ENCODE measurements around the gene BANF2.

The BANF2 gene

DNA sequence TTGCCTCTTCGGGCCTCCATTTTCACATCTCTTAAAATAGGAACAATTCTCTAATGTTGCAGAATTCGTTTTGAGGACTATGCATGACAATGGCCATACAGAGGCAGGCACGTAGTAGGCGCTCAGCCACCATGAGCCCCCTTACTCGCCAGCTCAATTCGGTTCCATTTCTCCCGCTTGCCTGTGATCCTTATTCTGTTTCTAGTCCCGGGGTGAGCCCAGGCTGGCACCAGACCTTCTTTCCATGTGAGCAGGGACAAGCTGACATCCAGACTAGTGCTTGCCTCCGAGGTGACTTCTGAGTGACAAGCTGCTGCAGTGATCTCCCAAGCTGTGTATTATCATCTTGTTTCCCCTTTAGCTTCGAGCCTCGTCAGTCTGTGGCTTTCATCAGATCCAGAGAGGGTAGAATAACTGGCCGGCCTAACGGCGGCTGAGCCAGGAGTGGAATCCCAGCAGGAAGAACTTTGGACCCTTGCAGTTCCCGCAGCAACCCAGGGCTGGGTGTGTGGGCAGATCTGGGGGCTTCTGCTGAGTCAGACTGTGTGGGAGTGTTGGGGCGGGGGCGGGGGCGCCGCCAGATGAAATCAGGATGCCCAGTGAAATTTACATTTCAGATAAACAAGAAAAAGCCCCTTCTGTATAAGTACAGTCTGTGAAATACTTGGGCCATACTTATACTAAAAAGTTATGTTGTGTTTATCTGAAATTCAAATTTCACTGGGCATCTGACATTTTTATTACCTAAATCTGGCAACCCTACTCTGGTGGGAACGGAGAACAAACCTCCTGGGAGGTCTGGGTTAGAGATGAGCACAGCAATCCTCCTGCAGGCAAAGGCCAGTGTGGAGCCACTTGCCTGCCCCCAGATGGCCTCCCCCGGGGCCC is 10.9 kb downstream of the BANF2 start:
- DNase-seq, result no peak

DNA sequence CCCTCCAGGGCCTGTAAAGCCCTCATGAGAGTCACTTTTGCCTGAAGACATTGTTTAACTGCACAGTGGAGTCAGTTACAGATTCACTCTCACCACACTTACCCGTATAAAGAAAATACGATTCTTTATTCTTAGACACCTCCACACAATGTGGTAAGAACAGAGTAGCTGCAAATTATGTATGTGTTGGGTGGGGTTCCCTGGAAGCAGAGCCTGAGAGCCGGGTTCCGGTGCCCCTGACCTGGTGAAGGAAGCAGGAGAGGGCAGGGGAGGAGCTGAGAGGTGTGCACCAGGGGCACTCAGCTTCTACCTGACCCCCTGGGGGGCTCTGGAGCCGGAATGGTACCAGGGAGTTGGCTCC is 11.5 kb downstream of the BANF2 start:
- no peak for DNase-seq

DNA sequence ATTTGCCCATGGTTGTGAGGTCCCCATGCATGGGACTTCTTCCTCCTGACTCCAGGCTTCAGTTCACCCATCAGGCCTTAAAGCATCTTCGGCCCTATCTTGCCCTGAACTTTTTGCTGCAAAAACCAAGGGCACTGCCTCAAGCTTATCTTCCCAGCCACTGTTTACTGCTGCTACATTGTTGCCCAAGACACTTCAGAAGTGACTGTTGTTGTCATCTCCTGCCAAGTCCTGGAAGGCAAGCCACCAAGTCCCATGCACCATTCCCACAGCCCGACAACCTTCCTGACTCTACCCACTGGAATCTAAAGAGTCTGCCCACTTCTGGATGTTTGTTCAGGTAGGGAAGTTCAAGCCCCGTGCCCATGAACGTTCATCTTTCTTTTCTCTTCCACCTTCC is 12.4 kb downstream of the BANF2 start:
- DNase-seq, result no peak

DNA sequence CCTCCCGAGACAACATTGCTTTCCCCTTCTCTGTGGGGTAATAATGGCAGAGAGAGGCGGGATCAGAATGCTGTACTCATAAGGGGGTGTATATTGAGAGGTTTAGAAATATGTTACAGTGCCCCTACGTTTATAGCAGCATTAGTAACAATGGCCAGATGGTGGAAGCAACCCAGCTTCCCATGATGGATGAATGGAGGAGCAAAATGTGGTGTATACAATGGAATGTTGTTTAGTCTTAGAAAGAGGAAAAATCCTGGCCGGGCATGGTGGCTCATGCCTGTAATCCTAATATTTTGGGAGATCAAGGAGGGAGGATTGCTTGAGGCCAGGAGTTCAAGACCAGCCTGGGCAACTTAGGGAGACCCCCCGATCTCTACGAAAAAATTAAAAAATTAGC is 12.9 kb downstream of the BANF2 start:
- DNase-seq, result no peak

DNA sequence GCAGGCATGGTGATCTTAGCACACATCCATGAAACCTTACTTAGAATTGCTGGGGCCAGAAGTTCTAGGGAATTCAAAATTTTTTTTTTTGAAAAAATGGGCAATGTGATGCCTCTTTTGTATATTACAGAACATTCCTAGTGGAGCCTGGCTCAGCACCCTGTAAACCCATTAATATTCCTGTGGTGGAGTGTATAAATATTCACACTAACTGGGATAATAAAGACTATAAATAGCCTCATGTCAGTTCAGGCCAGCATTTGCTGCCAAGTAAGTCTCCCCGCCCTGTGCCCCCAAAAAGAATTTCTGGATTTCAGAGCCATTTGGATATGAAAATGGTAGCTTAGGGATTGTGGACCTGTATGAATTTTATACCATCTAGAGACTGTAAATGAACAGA is 14.8 kb downstream of the BANF2 start:
- DNase-seq, result no peak

DNA sequence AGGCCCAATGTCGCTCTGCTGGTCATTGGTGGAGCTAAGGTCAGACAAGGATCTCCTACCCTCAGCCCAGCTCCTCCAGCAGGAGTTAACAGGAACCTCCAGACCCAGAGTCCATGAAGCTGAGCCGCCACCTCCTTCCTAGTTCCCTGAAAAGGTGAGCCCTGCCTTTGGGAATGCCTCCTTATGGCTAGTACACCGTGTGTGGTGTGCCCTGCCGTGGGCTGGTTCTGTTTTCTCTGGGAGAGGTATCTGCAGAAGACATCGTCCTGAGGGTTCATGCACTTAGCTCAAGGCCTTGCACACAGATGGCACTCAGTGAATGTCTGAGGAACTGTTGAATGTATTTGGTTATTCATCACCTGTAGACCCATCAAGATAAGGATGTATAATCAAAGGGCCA is 15.3 kb downstream of the BANF2 start:
- no peak for DNase-seq

DNA sequence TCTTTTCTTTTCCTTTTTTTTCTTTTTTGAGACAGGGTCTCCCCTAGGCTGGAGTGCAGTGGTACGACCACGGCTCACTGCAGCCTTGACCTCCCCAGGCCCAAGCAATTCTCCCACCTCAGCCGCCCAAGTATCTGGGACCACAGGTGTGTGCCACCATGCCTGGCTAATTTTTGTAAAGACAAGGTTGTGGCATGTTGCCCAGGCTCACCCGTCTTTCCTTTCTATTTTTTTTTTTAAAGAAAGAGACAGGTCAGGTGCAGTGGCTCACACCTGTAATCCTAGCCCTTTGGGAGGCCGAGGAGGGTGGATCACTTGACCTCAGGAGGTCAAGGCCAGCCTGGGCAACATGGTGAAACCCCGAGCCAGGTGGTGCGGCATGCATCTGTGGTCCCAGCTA is 16.6 kb downstream of the BANF2 start:
- DNase-seq, result no peak

DNA sequence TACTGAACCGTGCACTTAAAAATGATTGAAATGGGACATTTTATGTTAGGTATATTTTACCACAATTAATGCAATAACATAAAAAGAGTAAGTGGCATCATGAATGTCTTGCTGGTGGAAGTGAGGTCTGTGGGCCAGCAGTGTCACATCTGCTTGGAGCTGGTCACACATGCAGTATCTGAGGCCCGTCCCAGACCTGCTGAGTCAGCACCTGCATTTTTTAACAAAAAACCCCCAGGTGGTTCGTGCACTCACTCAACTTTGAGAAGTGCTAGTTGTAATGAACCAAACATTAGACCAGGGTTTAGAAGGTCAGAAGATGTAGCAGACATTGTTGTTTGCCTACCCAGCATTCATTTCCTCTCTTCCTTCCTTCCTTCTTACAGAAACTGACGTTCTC is 21.0 kb downstream of the BANF2 start:
- DNase-seq, result no peak

DNA sequence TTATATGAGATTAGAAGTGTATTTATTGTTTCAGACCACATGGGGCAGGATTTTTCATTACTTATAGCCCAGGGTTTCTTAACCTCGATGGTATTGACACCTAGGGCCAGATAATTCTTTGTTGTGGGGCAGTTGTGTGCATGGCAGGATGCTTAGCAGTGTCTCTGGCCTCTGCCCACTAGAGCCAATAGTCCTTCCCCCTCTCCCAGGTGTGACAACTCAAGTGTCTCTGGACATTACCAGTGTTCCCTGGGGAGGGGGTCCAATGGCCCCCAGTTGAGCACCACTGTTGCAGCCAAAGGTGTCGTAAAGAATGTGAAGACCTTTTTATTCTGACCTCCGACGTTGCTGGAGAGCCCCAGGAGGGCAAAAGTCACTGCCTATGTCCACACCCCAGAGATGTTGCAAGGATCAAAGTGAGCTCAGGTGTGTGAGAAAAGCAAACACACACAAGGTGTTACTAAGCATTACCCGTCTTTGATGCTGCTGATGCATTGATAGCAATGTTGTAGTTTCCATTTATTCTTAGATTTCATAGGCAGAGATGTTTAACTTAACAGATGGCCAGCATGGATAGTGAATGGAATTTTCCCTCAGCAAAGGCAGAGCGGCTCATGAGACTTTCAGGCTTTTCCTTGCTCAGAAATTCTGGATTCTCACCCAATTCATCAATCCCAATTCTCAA is 22.2 kb downstream of the BANF2 start:
- no peak for DNase-seq

DNA sequence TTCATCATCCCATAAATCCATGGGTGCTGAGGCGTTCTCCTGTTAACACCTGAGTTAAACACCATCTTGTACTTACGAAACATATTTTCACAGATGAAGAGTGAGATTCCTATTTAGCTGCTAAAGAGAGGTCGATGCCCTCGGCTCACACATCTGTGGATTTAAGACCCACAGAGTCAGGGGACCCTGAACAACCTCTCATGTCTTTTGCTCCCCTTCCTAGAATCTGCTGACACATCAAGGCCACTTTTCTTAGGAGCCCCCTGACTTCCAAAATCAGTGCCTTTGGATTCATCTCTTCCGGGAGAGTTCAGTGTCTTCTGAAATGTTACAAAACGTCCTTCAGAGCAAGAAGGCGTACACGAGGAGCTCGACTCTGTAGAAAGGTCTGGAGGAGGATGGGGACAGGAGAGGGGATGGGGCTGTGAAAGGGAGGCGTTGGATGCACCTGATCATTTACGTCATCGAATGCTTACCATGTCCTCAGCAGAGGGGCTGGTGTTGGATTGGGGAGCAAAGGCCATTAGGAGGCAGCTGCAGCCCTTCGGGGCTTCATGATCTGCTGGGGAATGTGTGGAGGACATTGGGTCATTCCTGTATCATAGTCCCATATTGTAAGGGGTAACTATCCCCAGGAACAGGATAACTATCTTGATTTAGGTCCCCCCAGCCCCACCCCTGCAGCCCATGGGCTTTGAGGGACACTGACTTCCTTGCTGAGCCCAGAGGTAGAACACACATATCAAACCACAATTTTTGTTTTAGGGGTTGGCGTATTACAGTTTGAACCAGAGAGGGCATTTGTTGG is 22.9 kb downstream of the BANF2 start:
- no peak for DNase-seq

DNA sequence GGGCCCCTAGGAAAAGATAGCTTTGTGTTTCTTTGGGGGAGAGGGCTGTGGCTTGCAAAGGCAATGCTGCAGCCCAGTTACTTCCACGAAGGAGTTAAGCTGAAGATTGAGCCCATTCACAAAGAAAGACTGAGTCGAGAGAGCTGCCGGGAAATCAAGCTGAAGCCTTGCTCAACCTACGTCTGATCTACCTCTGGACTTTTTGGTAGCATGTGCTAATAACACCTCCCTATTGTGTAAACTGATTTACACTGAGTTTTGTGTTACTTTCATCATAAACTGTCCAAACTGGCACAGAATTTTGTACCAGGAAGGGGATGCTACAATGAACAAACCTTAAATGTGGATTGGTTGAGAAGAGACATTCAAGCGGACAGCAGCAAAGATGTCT is 23.5 kb downstream of the BANF2 start:
- DNase-seq, result no peak

DNA sequence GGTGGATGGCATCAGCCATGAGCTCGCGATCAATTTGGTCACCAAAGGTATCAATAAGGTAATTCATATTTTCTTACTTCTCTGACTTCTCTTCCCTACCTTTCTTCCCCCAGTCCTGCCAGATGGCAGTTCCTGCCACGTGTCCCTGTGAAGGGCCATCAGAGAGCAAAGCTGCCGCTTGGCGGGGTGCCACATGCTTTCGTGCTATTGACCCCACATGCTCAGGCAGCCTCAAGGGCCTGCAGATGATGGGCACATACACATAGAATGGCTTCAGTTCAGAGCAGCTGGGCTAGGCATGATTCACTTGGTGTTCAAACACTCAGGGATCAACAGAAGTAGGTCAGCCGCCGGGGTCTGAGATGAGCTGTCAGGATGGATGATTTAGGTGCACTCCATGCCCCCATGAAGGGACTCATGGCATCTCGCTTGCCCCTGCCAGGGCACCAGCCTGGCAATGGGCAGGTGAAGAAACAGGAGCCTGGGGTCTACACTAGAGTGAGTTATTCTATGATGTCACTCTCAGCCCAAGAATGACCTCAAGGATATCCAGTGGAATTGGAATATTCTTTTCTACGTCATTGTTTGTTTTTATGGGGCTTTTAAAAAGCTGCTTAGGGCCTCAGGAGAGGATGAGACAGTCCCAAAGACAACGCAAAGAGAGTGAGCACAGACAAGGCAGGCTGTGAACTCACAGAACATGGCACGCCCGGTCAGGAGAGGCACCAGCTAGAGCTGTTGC is 25.5 kb downstream of the BANF2 start:
- DNase-seq, result no peak

DNA sequence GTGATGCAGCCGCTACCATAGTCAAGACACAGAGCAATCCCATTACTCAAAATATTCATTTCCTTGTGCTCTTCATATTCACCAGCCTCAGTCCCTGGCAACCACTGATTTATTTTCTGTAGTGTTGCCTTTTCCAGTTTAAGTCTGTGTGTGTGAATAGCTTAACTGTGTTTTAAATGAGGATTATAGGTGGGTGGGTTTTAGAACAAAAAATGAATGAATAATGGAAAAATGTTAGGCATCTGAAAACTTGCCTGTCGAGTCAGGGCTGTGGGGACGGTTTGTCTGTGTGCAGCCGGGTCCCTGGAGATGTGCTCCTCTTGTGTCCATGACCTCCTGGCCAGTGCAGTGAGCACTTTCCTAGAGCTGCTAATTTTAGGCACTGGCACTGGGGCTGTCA is 27.1 kb downstream of the BANF2 start:
- DNase-seq, result no peak

DNA sequence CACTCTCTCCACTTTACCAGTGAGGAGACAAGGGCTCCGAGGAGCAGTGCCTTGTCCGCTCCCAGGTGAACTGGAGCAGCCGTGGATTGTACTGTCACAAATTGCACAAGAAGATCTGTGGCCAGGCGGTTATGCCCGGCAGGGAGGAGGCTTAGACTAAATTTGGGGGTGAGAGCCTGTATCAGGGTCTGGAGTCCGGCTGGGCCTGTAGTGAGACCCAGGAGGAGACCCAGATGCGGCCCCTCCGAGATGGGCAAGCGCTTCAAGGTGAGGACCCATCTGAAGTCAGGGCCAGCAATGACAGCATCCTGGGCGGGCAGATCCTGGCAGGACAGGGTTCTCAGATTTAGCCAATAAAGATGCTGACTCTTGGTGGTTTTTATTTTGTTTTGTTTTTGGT is 27.6 kb downstream of the BANF2 start:
- DNase-seq, result no peak

DNA sequence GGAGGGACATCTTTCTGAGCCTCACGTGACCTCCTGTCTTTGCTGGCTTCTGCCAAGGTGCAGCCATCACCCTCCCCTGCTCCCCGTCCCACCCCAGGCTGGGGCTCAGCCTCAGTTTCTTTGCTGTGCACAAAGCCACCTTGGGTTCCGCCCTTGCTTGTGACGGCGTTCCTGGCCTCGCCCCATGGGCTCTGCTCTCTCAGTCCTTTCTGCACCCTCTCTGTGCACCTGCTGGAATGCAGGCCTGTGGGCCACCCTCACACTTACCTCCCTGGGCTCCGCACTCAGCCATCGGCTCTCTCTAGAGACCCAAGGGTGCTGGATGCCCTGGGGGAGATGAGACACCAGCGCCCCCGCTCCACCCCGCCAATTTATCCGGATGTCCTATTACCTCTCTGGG is 28.3 kb downstream of the BANF2 start:
- DNase-seq, result no peak

DNA sequence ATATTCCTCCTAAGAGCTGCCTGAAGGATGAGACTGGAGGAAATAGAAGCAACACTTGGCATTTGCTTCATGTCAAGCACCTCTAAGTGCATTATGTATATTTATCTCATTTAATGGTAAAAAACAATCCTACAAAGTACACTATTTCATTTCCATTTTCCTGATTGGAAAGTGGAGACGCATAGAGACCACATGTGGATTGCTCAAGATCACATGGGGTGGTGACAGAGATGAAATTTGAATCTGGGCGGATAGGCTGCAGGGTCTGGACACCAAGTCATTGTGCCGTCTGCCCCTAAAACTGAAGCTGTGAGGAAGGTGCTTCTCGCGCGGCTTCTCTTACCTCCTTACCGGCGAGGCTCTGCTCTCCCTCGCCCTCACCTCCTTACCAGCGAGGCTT is 30.3 kb downstream of the BANF2 start:
- no peak for DNase-seq

DNA sequence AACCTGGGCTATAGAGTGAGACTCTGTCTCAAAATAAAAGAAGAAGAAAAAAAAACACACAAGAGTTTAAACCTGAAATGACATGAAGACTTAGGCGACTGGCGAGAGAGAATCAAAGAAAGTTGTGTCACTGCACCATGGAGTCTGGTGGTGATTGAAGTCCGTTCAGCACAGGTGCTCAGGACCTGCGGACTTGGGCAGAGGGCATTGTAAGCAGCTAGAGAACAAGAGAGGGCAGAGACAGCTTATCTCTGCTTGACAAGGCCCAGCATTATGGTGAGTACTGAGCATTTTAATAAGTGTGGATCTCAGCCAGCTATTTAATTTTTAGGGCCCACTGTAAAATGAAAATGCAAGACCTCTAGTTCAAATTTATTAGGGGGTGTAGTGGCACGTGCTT is 31.5 kb downstream of the BANF2 start:
- no peak for DNase-seq

DNA sequence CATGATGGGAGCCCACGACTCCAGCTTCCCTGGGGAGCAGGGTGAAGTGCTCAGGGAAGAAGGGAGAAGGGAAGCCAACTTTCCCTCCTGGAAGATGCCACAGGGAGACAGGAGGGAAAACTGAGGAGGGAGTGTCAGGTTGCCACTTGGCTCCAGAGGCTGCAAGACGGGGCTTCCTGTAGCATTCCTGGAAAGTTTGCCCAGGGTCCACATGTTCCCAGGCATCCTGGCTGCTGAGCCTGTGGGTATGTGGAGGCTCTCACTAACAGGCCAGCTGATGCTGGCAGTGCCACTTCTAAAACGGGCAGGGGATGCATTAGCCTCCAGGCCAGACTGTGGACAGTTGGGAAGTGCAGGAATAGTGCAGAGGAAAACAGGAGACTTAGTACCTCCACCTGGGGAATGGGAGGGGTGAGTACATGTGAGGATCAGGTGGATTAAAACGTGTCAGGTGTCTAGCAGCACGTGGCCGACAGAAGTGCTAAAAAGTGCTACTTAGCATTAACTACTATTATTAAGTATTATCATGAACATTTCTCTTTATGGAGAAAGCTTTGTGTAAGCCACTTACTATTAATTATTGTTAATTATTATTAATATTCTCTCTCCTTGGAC is 33.2 kb downstream of the BANF2 start:
- no peak for DNase-seq

DNA sequence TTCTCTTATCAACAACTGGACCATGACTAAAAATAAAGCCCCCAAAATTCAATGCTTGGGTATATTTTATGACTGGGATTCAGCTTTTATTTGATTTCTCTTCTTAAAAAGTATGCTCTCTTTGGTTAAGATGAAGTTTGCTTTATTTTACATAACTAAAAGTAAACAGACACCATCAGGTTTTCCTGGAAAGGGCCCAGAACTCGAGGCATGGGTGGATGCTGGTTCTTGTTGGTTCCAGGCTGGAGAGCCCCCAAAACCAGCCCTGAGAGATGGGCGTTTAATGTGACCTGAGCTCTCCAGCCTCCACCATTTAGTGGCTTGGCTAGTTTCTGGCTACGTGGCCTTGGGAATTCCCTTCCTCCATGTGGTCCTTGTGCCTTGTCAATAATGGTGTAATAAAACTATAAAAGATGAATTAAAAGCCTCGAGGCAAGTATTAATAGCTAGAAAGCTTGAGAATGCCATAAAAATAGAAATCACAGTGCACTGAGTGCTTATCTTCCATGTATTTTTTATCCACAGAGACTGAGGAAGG is 34.1 kb downstream of the BANF2 start:
- DNase-seq, result no peak

DNA sequence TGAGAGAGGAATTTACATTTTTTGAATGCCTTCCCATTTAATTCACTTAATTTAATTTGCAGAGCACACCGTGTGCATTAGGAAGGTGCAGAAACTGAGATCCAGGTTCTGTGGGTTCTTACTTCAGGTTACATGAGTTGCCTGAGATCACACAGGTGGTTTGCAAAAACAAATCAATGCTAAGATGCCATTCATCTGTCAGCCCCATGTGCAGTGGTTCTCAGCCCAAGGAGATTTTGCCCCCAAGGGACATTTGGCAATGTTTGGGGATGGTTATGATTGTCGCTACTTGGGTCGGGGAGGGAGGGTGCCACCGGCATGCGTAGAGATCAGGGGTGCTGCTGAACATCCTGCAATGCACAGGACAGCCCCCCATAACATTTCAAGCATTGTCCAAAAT is 34.6 kb downstream of the BANF2 start:
- DNase-seq, result no peak

DNA sequence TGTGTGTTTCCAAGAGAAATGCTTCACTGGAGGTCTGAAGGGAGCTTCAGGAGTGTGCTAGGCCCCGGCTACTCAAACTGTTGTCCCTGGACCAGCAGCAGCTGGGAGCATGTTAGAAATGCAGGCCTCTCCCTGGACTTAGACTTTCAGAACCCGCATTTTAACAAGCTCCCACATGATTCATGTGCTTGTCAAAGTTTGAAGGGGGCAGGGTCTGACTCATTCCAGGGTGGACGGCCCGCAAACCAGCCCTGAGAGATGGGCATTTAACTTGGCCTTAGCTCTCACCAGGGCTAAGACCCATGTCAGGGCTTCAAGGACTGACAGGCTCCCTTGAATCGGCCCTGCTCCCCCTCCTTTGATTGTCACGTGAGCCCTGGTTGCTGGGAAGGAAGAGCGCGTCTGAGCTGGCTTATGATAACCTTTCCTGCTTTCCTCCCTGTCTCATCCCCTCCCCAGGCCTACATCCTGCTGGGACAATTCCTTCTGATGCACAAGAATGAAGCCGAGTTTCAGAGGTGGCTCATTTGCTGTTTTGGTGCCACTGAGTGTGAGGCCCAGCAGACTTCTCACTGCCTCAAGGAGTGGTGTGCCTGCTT is 35.5 kb downstream of the BANF2 start:
- no peak for DNase-seq

All from CD4-positive, alpha-beta T cell treated with Interleukin-1 beta for 1 hour (primary cell).